H1 (cell line): ENCODE data around the gene AATK.

Source experiments
- CREB1 ChIP-seq: IDR thresholded peaks from 2 replicates; pipeline ENCODE4 v1.6.1; 2012; ENCODE audit warnings: inconsistent platforms
- EZH2 ChIP-seq: fragments of 200-600 bp; sonication (generic); IDR thresholded peaks from 2 replicates; pipeline ENCODE4 v1.7.1; 2012; ENCODE audit warnings: low read depth, mild to moderate bottlenecking, moderate library complexity, low read length, inconsistent platforms; ENCODE audit not compliant: severe bottlenecking
- HDAC6 ChIP-seq: IDR thresholded peaks from one replicate; pipeline ENCODE4 v1.7.1; 2012; ENCODE audit warnings: low read depth, mild to moderate bottlenecking, inconsistent platforms, low read length, moderate library complexity
- POLR2A ChIP-seq, 2 experiments: IDR thresholded peaks; 1 replicate in 1 of 2; 2 replicates in 1 of 2; pipeline ENCODE4 v1.6.1; 2011; ENCODE audit warnings: low read depth in 2 of 2, low read length in 2 of 2, mild to moderate bottlenecking in 2 of 2; ENCODE audit errors: control extremely low read depth in 1 of 2
- POLR2AphosphoS5 ChIP-seq: IDR thresholded peaks from 2 replicates; pipeline ENCODE4 v1.6.1; 2011; ENCODE audit warnings: low read depth, low read length
- RFX5 ChIP-seq: IDR thresholded peaks from 2 replicates; pipeline ENCODE4 v1.6.1; 2011; ENCODE audit warnings: low read depth, low read length, improper control_type of control experiment, borderline replicate concordance
- SP1 ChIP-seq: IDR thresholded peaks from 2 replicates; pipeline ENCODE4 v1.6.1; 2011; ENCODE audit warnings: low read depth, low read length
- SRF ChIP-seq: IDR thresholded peaks from 2 replicates; pipeline ENCODE4 v1.6.1; 2011; ENCODE audit warnings: mild to moderate bottlenecking, low read depth, low read length, moderate library complexity
- TAF1 ChIP-seq: IDR thresholded peaks from 2 replicates; pipeline ENCODE4 v1.6.1; 2011; ENCODE audit warnings: mild to moderate bottlenecking, low read depth, low read length
- ZNF274 ChIP-seq: IDR thresholded peaks from 2 replicates; pipeline ENCODE4 v1.7.0; 2012; ENCODE audit warnings: low read length, borderline replicate concordance; ENCODE audit errors: extremely low read depth
- TF ChIP-seq, protein P1 (sequence below): IDR thresholded peaks from 2 replicates; pipeline ENCODE4 v1.6.1; 2011; ENCODE audit warnings: low read length, improper control_type of control experiment
- TF ChIP-seq, protein P2 (sequence below), 3 experiments: IDR thresholded peaks; 1 replicate in 2 of 3; 2 replicates in 1 of 3; pipeline versions ENCODE4 v1.5.1 to v1.6.1; 2011; ENCODE audit warnings: low read length in 3 of 3, mild to moderate bottlenecking in 3 of 3, inconsistent platforms in 2 of 3, low read depth in 1 of 3, moderate library complexity in 1 of 3; ENCODE audit not compliant: insufficient read depth in 1 of 3; ENCODE audit errors: control extremely low read depth in 1 of 3

DNA sequence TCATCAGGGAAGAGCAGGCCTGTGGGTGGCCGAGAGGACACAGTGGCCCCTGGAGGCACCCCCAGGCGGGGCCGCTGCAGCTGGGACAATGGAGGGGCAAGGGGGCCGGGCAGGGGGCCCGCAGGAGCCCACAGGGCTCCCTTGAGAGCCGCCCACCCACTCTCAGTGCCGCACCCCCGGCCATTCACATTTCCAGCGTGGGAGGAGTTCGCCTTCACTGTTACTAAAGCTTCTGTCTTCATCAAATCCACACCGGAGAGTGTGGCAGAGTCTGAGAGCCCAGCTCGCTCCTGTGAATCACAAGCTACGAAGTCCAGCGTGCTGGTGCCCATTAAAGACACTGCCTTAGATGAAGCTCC is 21.6 kb downstream of the AATK start:
- TF ChIP-seq TAF1 (no peak), ZNF274 (no peak), EZH2 (no peak), SP1 (no peak), CREB1 (no peak), POLR2AphosphoS5 (no peak), POLR2A (IDR thresholded peaks at IDR 0.05; ENCODE audit: control extremely low read depth in 1 of 2, low read depth in 2 of 2, low read length in 2 of 2) (no peak), HDAC6 (no peak), RFX5 (no peak), SRF (no peak)
- TF ChIP-seq, protein P1, sequence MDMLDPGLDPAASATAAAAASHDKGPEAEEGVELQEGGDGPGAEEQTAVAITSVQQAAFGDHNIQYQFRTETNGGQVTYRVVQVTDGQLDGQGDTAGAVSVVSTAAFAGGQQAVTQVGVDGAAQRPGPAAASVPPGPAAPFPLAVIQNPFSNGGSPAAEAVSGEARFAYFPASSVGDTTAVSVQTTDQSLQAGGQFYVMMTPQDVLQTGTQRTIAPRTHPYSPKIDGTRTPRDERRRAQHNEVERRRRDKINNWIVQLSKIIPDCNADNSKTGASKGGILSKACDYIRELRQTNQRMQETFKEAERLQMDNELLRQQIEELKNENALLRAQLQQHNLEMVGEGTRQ, result no peak
- TF ChIP-seq, protein P2, sequence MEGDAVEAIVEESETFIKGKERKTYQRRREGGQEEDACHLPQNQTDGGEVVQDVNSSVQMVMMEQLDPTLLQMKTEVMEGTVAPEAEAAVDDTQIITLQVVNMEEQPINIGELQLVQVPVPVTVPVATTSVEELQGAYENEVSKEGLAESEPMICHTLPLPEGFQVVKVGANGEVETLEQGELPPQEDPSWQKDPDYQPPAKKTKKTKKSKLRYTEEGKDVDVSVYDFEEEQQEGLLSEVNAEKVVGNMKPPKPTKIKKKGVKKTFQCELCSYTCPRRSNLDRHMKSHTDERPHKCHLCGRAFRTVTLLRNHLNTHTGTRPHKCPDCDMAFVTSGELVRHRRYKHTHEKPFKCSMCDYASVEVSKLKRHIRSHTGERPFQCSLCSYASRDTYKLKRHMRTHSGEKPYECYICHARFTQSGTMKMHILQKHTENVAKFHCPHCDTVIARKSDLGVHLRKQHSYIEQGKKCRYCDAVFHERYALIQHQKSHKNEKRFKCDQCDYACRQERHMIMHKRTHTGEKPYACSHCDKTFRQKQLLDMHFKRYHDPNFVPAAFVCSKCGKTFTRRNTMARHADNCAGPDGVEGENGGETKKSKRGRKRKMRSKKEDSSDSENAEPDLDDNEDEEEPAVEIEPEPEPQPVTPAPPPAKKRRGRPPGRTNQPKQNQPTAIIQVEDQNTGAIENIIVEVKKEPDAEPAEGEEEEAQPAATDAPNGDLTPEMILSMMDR (IDR thresholded peaks at IDR 0.05; ENCODE audit: control extremely low read depth in 1 of 3, insufficient read depth in 1 of 3, low read depth in 1 of 3, low read length in 3 of 3), result no peak
